OCI-LY7 (cell line): Measurements from ENCODE around the gene PLTP.

Source experiments
- CTCF ChIP-seq: fragments of 200-600 bp; sonication (generic); conservative IDR thresholded peaks from 2 replicates; pipeline ENCODE4 v1.5.1; 2014; ENCODE audit warnings: mild to moderate bottlenecking, antibody characterized with exemption, low read length, moderate library complexity, mixed read lengths
- EZH2phosphoT487 ChIP-seq: fragments of 200-600 bp; sonication (generic); IDR thresholded peaks from 2 replicates; pipeline ENCODE4 v1.6.1; 2018; ENCODE audit warnings: low read depth, borderline replicate concordance, mild to moderate bottlenecking, mixed run types, antibody characterized with exemption, low read length, moderate library complexity, mixed read lengths

GRCh38 chr20:45867819-45868176 lies 44.2 kb downstream of the PLTP start:
- no peak for TF ChIP-seq CTCF
- no peak for TF ChIP-seq EZH2phosphoT487
